ENCODE results near the gene BICDL1. TPM values are rescaled to one million over a fixed set of nuclear protein-coding genes. Genes with fewer than 3 reads are reported as not detected.

Gene BICDL1
- total RNA-seq, 1 experiment from 2014 or later: 14.2 TPM

DNA sequence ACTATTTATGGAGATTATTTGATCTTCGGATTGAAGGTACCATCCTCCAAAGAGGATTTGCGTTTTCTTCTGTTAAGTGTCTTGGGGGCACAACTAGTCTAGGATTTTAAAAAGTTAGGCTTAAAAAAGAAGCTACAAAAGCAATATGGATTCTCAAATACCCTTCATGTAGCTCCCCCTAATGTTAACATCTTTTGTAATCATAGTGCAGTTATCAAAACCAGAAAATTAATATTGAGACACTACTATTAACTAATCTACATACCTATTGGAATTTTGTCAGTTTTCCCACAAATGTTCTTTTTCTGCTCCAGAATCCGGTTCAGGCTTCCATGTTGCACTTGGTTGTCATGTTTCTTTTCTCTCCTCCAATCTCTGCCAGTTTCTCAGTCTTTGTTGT lies 62.5 kb downstream of the BICDL1 start:
- intact Hi-C loops (cut with micrococcal nuclease; ENCODE audit: unreplicated experiment): no loop called here
- H3K9me3 ChIP-seq: 0 out of 2 replicates have a peak, but pooled peaks cover 5% of the 10 kb centered on the region
- no peaks in the 10 kb centered on the region for H3K36me3 ChIP-seq (ENCODE audit: control insufficient read depth, insufficient read depth, low read length)
- H3K4me1 ChIP-seq: peaks cover 5% of the 10 kb centered on the region; the same call in 1 of the 2 replicates
- no peaks in the 10 kb centered on the region for H3K36me3 Mint-ChIP-seq (ENCODE audit: insufficient read depth, unreplicated experiment)
- H3K4me3 ChIP-seq (ENCODE audit: low read depth, low read length): no peak overlapping the region
- no peak overlapping the region for H3K27ac Mint-ChIP-seq (ENCODE audit: unreplicated experiment)
- H3K4me3 Mint-ChIP-seq (ENCODE audit: unreplicated experiment): no peak overlapping the region
- no peaks in the 10 kb centered on the region for H3K27me3 ChIP-seq (replicated peaks; ENCODE audit: control insufficient read depth, insufficient read depth, low read length)
- no peaks in the 10 kb centered on the region for H3K27me3 Mint-ChIP-seq (ENCODE audit: insufficient read depth, unreplicated experiment)
- no peaks in the 10 kb centered on the region for H3K4me1 Mint-ChIP-seq (ENCODE audit: low read depth, unreplicated experiment)
- TF ChIP-seq, protein P1, sequence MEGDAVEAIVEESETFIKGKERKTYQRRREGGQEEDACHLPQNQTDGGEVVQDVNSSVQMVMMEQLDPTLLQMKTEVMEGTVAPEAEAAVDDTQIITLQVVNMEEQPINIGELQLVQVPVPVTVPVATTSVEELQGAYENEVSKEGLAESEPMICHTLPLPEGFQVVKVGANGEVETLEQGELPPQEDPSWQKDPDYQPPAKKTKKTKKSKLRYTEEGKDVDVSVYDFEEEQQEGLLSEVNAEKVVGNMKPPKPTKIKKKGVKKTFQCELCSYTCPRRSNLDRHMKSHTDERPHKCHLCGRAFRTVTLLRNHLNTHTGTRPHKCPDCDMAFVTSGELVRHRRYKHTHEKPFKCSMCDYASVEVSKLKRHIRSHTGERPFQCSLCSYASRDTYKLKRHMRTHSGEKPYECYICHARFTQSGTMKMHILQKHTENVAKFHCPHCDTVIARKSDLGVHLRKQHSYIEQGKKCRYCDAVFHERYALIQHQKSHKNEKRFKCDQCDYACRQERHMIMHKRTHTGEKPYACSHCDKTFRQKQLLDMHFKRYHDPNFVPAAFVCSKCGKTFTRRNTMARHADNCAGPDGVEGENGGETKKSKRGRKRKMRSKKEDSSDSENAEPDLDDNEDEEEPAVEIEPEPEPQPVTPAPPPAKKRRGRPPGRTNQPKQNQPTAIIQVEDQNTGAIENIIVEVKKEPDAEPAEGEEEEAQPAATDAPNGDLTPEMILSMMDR (IDR thresholded peaks at IDR 0.05; ENCODE audit: insufficient read depth in 1 of 2, low read depth in 1 of 2, low read length in 1 of 2, severe bottlenecking in 1 of 2, unreplicated experiment in 1 of 2): no peak
- peaks cover 11% of the 10 kb centered on the region for H3K9me3 Mint-ChIP-seq (ENCODE audit: unreplicated experiment)
- DNase-seq: no peak
- ChIA-PET POLR2A (no interaction called here), CTCF (no interaction called here)
- no TSS peak for BruUV-seq (replicated peaks)

DNA sequence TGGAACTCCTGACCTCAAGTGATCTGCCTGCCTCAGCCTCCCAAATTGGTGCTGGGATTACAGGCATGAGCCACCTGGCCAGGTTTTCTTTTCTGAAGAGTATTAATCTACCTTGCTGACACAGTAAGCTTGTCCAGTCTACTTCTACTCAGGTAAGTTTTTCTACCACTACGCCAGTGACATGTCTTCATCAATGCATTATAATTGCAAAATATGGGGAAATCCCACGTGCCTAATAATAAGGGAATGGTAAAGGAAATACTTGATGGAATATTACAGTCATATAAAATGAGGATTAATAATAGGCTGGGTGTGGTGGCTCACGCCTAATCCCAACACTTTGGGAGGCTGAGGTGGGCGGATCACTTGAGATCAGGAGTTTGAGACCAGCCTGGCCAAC lies 65.3 kb downstream of the BICDL1 start:
- no peak overlapping the region for H3K27ac Mint-ChIP-seq (ENCODE audit: unreplicated experiment)
- no peak overlapping the region for H3K4me3 Mint-ChIP-seq (ENCODE audit: unreplicated experiment)
- Histone ChIP-seq H3K4me1 (peaks cover 5% of the 10 kb centered on the region; the same call in 1 of the 2 replicates), H3K36me3 (ENCODE audit: control insufficient read depth, insufficient read depth, low read length) (no peaks in the 10 kb centered on the region), H3K27me3 (replicated peaks; ENCODE audit: control insufficient read depth, insufficient read depth, low read length) (no peaks in the 10 kb centered on the region), H3K4me3 (ENCODE audit: low read depth, low read length) (no peak overlapping the region), H3K9me3 (0 out of 2 replicates have a peak, but pooled peaks cover 5% of the 10 kb centered on the region)
- ChIA-PET POLR2A (no interaction called here), CTCF (no interaction called here)
- BruUV-seq (replicated peaks): no TSS peak
- intact Hi-C loops (cut with micrococcal nuclease; ENCODE audit: unreplicated experiment): no loop called here
- TF ChIP-seq, protein P1 (IDR thresholded peaks at IDR 0.05; ENCODE audit: insufficient read depth in 1 of 2, low read depth in 1 of 2, low read length in 1 of 2, severe bottlenecking in 1 of 2, unreplicated experiment in 1 of 2): no peak
- H3K9me3 Mint-ChIP-seq (ENCODE audit: unreplicated experiment): peaks cover 11% of the 10 kb centered on the region
- H3K4me1 Mint-ChIP-seq (ENCODE audit: low read depth, unreplicated experiment): no peaks in the 10 kb centered on the region
- H3K36me3 Mint-ChIP-seq (ENCODE audit: insufficient read depth, unreplicated experiment): no peaks in the 10 kb centered on the region
- no peaks in the 10 kb centered on the region for H3K27me3 Mint-ChIP-seq (ENCODE audit: insufficient read depth, unreplicated experiment)
- no peak for DNase-seq

DNA sequence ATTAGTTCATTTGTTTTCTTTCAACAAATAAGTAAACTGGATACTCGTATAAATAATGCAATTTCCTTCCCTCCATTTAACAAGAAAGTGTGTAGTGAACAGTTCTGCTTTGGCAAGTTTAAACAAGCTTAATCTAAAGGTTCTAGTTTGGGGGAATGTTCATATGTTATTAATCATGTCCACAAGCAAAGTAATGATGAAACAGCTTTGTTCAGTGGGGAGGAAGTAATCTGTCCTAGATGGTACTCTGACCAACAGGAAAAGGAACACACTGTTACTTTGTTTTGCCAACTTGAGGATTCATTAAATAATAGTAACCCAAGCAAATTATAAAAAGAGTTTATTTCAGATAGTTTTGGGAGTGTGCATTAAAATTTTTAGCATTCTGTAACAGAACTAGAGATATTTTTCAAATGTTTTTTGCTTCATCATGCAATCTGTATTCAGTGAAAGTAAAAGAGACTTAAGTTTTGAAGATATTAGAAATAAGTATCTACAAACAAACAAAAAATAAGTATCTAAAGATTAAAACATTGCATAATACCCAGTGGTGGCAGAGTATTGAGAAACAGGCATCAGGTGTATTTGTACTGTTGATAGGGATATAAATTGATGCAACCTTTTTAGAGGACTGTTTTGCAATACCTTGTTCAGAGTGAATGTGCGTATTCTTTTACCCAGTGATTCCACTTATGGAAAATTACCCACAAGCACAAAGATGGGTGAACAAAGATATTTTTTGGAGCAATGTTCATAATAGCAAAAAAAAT lies 66.4 kb downstream of the BICDL1 start:
- CTCF ChIA-PET: no interaction called here

More for the DNA sequence above, 66.4 kb downstream of the BICDL1 start:
- TF ChIP-seq, protein P1 (IDR thresholded peaks at IDR 0.05; ENCODE audit: insufficient read depth in 1 of 2, low read depth in 1 of 2, low read length in 1 of 2, severe bottlenecking in 1 of 2, unreplicated experiment in 1 of 2): no peak
- intact Hi-C loops (cut with micrococcal nuclease; ENCODE audit: unreplicated experiment): no loop called here
- no peak for DNase-seq
- no peaks in the 10 kb centered on the region for H3K36me3 Mint-ChIP-seq (ENCODE audit: insufficient read depth, unreplicated experiment)
- no TSS peak for BruUV-seq (replicated peaks)
- peaks cover 11% of the 10 kb centered on the region for H3K9me3 Mint-ChIP-seq (ENCODE audit: unreplicated experiment)
- H3K4me3 Mint-ChIP-seq (ENCODE audit: unreplicated experiment): no peak overlapping the region
- H3K27ac Mint-ChIP-seq (ENCODE audit: unreplicated experiment): no peak overlapping the region
- no peaks in the 10 kb centered on the region for H3K4me1 Mint-ChIP-seq (ENCODE audit: low read depth, unreplicated experiment)
- no peaks in the 10 kb centered on the region for H3K27me3 ChIP-seq (replicated peaks; ENCODE audit: control insufficient read depth, insufficient read depth, low read length)
- H3K36me3 ChIP-seq (ENCODE audit: control insufficient read depth, insufficient read depth, low read length): no peaks in the 10 kb centered on the region
- no peak overlapping the region for H3K4me3 ChIP-seq (ENCODE audit: low read depth, low read length)
- POLR2A ChIA-PET: no interaction called here
- no peaks in the 10 kb centered on the region for H3K27me3 Mint-ChIP-seq (ENCODE audit: insufficient read depth, unreplicated experiment)
- 0 out of 2 replicates have a peak, but pooled peaks cover 5% of the 10 kb centered on the region for H3K9me3 ChIP-seq
- H3K4me1 ChIP-seq: no peaks in the 10 kb centered on the region
